GM21367 (cell line): Measurements from ENCODE around the gene KCNJ6.
"Not testable (repeated sequence)": the region's sequence is repeated elsewhere in the genome, so short reads cannot be mapped to it uniquely, and the experiment has no call there.

Experiments used
- ATAC-seq: cut with Tn5 transposase; IDR thresholded peaks from one replicate; pipeline ENCODE4 v1.9.1; 2021; ENCODE audit not compliant: unreplicated experiment

KCNJ6 gene

GRCh38 chr21:37579356-37579755 is 336.9 kb downstream of the KCNJ6 start:
- ATAC-seq: no peak

GRCh38 chr21:37578471-37579126 is 337.7 kb downstream of the KCNJ6 start:
- ATAC-seq: no peak

GRCh38 chr21:37576929-37577328 is 339.3 kb downstream of the KCNJ6 start:
- ATAC-seq: not testable (repeated sequence)

GRCh38 chr21:37575580-37575979 is 340.7 kb downstream of the KCNJ6 start:
- ATAC-seq: no peak

- no peak for ATAC-seq
Measured at GRCh38 chr21:37574751-37575150, 341.5 kb downstream of the KCNJ6 start.

GRCh38 chr21:37574316-37574715 is 341.9 kb downstream of the KCNJ6 start:
- no peak for ATAC-seq

GRCh38 chr21:37571442-37571841 is 344.8 kb downstream of the KCNJ6 start:
- ATAC-seq: no peak

GRCh38 chr21:37568916-37569315 is 347.3 kb downstream of the KCNJ6 start:
- no peak for ATAC-seq

GRCh38 chr21:37568415-37568814 is 347.8 kb downstream of the KCNJ6 start:
- ATAC-seq: no peak

- no peak for ATAC-seq
Measured at GRCh38 chr21:37566790-37567615, 349.3 kb downstream of the KCNJ6 start.

GRCh38 chr21:37565530-37566223 is 350.6 kb downstream of the KCNJ6 start:
- no peak for ATAC-seq

GRCh38 chr21:37564924-37565529 is 351.2 kb downstream of the KCNJ6 start:
- ATAC-seq: no peak

GRCh38 chr21:37564341-37564923 is 351.8 kb downstream of the KCNJ6 start:
- peak; percentile 45 for ATAC-seq

GRCh38 chr21:37563641-37564340 is 352.5 kb downstream of the KCNJ6 start:
- ATAC-seq: peak; percentile 71

- peak; percentile 11 for ATAC-seq
Measured at GRCh38 chr21:37562920-37563640, 353.2 kb downstream of the KCNJ6 start.

GRCh38 chr21:37561941-37562919 is 354.0 kb downstream of the KCNJ6 start:
- ATAC-seq: no peak

- ATAC-seq: no peak
Measured at GRCh38 chr21:37561506-37561905, 354.8 kb downstream of the KCNJ6 start.

- ATAC-seq: no peak
Measured at GRCh38 chr21:37560385-37560784, 355.9 kb downstream of the KCNJ6 start.
